PFSK-1 (cell line): Measurements from ENCODE around the gene LTA4H.

Experiments used
- POLR2AphosphoS5 ChIP-seq: IDR thresholded peaks from 2 replicates; pipeline ENCODE4 v1.6.1; 2012; ENCODE audit warnings: low read depth, mild to moderate bottlenecking, control low read depth, low read length, moderate library complexity
- TF ChIP-seq, protein P1 (sequence below), 2 experiments: IDR thresholded peaks; 2 replicates each; pipeline versions ENCODE4 v1.6.1 to v1.8.0; 2011 to 2012; ENCODE audit warnings: low read depth in 2 of 2, low read length in 2 of 2, control low read depth in 1 of 2, inconsistent platforms in 1 of 2, mild to moderate bottlenecking in 1 of 2, moderate library complexity in 1 of 2; ENCODE audit not compliant: insufficient read depth in 1 of 2

DNA sequence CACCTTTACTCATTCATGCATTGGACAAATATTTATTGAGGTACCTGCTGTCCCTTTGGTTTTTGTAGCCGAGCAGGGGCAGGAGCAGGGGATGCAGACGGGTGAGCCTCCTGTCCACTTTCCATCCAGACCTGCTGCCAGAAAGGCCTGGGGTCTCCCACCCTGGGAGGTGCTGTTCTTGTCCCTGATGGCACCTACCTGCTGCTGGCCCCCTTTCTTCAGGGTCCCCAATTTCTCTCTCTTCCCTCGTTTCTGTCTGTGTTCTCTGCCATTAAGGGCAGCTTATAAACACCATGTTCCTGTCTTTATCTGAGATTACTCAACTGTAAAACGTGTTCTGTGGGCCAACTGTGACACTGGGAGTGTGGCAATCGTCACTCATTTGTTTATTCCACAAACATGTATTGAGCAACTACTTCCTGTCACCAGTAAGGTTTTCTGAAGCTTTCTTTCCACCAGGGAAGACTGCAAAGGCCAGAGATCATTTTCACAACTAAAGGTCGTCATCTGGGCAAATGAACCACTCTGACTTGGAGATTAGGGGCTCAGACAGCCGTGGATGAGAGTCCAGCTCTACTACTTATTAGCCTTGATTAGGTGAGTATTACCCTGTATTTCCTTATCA lies 39.2 kb downstream of the LTA4H start, which contains the start of gene HAL:
- TF ChIP-seq POLR2AphosphoS5 = no peak
- TF ChIP-seq, protein P1, sequence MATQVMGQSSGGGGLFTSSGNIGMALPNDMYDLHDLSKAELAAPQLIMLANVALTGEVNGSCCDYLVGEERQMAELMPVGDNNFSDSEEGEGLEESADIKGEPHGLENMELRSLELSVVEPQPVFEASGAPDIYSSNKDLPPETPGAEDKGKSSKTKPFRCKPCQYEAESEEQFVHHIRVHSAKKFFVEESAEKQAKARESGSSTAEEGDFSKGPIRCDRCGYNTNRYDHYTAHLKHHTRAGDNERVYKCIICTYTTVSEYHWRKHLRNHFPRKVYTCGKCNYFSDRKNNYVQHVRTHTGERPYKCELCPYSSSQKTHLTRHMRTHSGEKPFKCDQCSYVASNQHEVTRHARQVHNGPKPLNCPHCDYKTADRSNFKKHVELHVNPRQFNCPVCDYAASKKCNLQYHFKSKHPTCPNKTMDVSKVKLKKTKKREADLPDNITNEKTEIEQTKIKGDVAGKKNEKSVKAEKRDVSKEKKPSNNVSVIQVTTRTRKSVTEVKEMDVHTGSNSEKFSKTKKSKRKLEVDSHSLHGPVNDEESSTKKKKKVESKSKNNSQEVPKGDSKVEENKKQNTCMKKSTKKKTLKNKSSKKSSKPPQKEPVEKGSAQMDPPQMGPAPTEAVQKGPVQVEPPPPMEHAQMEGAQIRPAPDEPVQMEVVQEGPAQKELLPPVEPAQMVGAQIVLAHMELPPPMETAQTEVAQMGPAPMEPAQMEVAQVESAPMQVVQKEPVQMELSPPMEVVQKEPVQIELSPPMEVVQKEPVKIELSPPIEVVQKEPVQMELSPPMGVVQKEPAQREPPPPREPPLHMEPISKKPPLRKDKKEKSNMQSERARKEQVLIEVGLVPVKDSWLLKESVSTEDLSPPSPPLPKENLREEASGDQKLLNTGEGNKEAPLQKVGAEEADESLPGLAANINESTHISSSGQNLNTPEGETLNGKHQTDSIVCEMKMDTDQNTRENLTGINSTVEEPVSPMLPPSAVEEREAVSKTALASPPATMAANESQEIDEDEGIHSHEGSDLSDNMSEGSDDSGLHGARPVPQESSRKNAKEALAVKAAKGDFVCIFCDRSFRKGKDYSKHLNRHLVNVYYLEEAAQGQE (IDR thresholded peaks at IDR 0.05; ENCODE audit: insufficient read depth in 1 of 2, low read depth in 2 of 2, low read length in 2 of 2) = no peak
